Measurements from ENCODE around the gene CHD9. TPM values are rescaled to one million over a fixed set of nuclear protein-coding genes. Genes with fewer than 3 reads are reported as not detected.

Gene CHD9
- total RNA-seq, 3 donors from 2014 or later (not counting 1 experiment from before 2014, with no cell fraction given): 81.4 to 85.2 (median 81.9) TPM

DNA sequence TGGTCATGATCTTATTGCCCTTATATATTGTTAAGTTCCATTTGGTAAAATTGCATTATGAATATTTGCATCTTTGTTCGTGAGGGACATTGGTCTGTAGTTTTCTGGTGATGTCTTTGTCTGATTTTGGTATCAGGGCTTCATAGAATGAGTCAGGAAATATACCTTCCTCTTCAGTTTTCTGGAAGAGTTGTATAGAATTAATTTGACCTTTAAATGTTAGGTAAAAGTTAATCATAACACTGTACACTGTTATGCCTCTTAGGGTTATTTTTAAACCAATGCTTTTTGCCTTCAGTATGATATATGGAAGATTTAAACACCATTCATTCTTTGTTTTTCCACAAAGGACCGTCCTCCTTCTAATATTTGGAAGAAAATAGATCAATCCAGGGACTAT lies 180.0 kb downstream of the CHD9 start:
- peaks cover 81% of the 10 kb centered on the region for H3K36me3 ChIP-seq (ENCODE audit: control insufficient read depth, insufficient read depth, low read length)
- H3K36me3 Mint-ChIP-seq: peaks cover 16% of the 10 kb centered on the region
- TF ChIP-seq, protein P1, sequence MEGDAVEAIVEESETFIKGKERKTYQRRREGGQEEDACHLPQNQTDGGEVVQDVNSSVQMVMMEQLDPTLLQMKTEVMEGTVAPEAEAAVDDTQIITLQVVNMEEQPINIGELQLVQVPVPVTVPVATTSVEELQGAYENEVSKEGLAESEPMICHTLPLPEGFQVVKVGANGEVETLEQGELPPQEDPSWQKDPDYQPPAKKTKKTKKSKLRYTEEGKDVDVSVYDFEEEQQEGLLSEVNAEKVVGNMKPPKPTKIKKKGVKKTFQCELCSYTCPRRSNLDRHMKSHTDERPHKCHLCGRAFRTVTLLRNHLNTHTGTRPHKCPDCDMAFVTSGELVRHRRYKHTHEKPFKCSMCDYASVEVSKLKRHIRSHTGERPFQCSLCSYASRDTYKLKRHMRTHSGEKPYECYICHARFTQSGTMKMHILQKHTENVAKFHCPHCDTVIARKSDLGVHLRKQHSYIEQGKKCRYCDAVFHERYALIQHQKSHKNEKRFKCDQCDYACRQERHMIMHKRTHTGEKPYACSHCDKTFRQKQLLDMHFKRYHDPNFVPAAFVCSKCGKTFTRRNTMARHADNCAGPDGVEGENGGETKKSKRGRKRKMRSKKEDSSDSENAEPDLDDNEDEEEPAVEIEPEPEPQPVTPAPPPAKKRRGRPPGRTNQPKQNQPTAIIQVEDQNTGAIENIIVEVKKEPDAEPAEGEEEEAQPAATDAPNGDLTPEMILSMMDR (IDR thresholded peaks at IDR 0.05): no peak
- ATAC-seq (no peak), DNase-seq (no peak)
- H3K27me3 Mint-ChIP-seq (ENCODE audit: low read depth in 2 of 2): no peaks in the 10 kb centered on the region
- no peaks in the 10 kb centered on the region for H3K9me3 ChIP-seq (ENCODE audit: control insufficient read depth, insufficient read depth, low read length)
- no CpG with 5 or more reads among the region's 2 CpGs for whole genome bisulfite sequencing (ENCODE audit: insufficient coverage)
- H3K9me3 Mint-ChIP-seq: no peaks in the 10 kb centered on the region
- H3K4me3 Mint-ChIP-seq: no peak overlapping the region
- no peak overlapping the region for H3K4me3 ChIP-seq (ENCODE audit: low read length)
- intact Hi-C loops (cut with micrococcal nuclease): no loop called here
- H3K4me1 Mint-ChIP-seq: no peaks in the 10 kb centered on the region
- H3K4me1 ChIP-seq (ENCODE audit: control insufficient read depth, insufficient read depth, low read length): no peaks in the 10 kb centered on the region
- no peak overlapping the region for H3K27ac ChIP-seq (ENCODE audit: low read length)
- H3K27ac Mint-ChIP-seq: no peak overlapping the region
- H3K27me3 ChIP-seq (ENCODE audit: control insufficient read depth, insufficient read depth, low read length): no peaks in the 10 kb centered on the region

- Histone ChIP-seq H3K4me3 (ENCODE audit: low read length) (no peak overlapping the region), H3K27me3 (ENCODE audit: control insufficient read depth, insufficient read depth, low read length) (no peaks in the 10 kb centered on the region), H3K36me3 (ENCODE audit: control insufficient read depth, insufficient read depth, low read length) (peaks cover 81% of the 10 kb centered on the region), H3K9me3 (ENCODE audit: control insufficient read depth, insufficient read depth, low read length) (no peaks in the 10 kb centered on the region), H3K4me1 (ENCODE audit: control insufficient read depth, insufficient read depth, low read length) (no peaks in the 10 kb centered on the region), H3K27ac (ENCODE audit: low read length) (no peak overlapping the region)
- no peak for DNase-seq
- WGBS (ENCODE audit: insufficient coverage): no CpG with 5 or more reads among the region's 3 CpGs
- intact Hi-C loops (cut with micrococcal nuclease): no loop called here
- Mint-ChIP-seq H3K4me1 (no peaks in the 10 kb centered on the region), H3K27me3 (ENCODE audit: low read depth in 2 of 2) (no peaks in the 10 kb centered on the region), H3K9me3 (no peaks in the 10 kb centered on the region), H3K36me3 (peaks cover 12% of the 10 kb centered on the region), H3K27ac (no peak overlapping the region), H3K4me3 (no peak overlapping the region)
- no peak for ATAC-seq
- TF ChIP-seq, protein P1 (IDR thresholded peaks at IDR 0.05): no peak
These were observed 181.1 kb downstream of the CHD9 start for GRCh38 chr16:53235851-53236250.

GRCh38 chr16:53249331-53249730 lies 194.5 kb downstream of the CHD9 start:
- no peaks in the 10 kb centered on the region for H3K27me3 Mint-ChIP-seq (ENCODE audit: low read depth in 2 of 2)
- Histone ChIP-seq H3K27ac (ENCODE audit: low read length) (no peak overlapping the region), H3K4me3 (ENCODE audit: low read length) (no peak overlapping the region), H3K9me3 (ENCODE audit: control insufficient read depth, insufficient read depth, low read length) (no peaks in the 10 kb centered on the region), H3K36me3 (ENCODE audit: control insufficient read depth, insufficient read depth, low read length) (peaks cover 62% of the 10 kb centered on the region), H3K4me1 (ENCODE audit: control insufficient read depth, insufficient read depth, low read length) (no peaks in the 10 kb centered on the region), H3K27me3 (ENCODE audit: control insufficient read depth, insufficient read depth, low read length) (no peaks in the 10 kb centered on the region)
- H3K27ac Mint-ChIP-seq: no peak overlapping the region
- intact Hi-C loops (cut with micrococcal nuclease): no loop called here
- no peak overlapping the region for H3K4me3 Mint-ChIP-seq
- H3K36me3 Mint-ChIP-seq: peaks cover 29% of the 10 kb centered on the region
- DNase-seq: no peak
- ATAC-seq: no peak
- no peaks in the 10 kb centered on the region for H3K4me1 Mint-ChIP-seq
- TF ChIP-seq, protein P1 (IDR thresholded peaks at IDR 0.05): no peak
- H3K9me3 Mint-ChIP-seq: no peaks in the 10 kb centered on the region
- WGBS (ENCODE audit: insufficient coverage): no CpG with 5 or more reads among the region's 1 CpG

- no peak overlapping the region for H3K4me3 Mint-ChIP-seq
- DNase-seq: no peak
- H3K4me1 Mint-ChIP-seq: no peaks in the 10 kb centered on the region
- H3K27ac Mint-ChIP-seq: no peak overlapping the region
- H3K27me3 ChIP-seq (ENCODE audit: control insufficient read depth, insufficient read depth, low read length): no peaks in the 10 kb centered on the region
- no peaks in the 10 kb centered on the region for H3K4me1 ChIP-seq (ENCODE audit: control insufficient read depth, insufficient read depth, low read length)
- intact Hi-C loops (cut with micrococcal nuclease): no loop called here
- ATAC-seq: no peak
- H3K27ac ChIP-seq (ENCODE audit: low read length): no peak overlapping the region
- no peaks in the 10 kb centered on the region for H3K9me3 Mint-ChIP-seq
- peaks cover 54% of the 10 kb centered on the region for H3K36me3 ChIP-seq (ENCODE audit: control insufficient read depth, insufficient read depth, low read length)
- peaks cover 32% of the 10 kb centered on the region for H3K36me3 Mint-ChIP-seq
- TF ChIP-seq, protein P1 (IDR thresholded peaks at IDR 0.05): no peak
- H3K27me3 Mint-ChIP-seq (ENCODE audit: low read depth in 2 of 2): no peaks in the 10 kb centered on the region
- H3K9me3 ChIP-seq (ENCODE audit: control insufficient read depth, insufficient read depth, low read length): no peaks in the 10 kb centered on the region
- WGBS (ENCODE audit: insufficient coverage): 97% methylated on average over 2 of the region's 2 CpGs
- no peak overlapping the region for H3K4me3 ChIP-seq (ENCODE audit: low read length)
These were observed 202.2 kb downstream of the CHD9 start for GRCh38 chr16:53257001-53257400.
